Calu3 (cell line): Measurements from ENCODE around the gene CCDC85C. TPM values are rescaled to one million over a fixed set of nuclear protein-coding genes. Genes with fewer than 3 reads are reported as not detected.

Experiments
- BruUV-seq: library from RNA; stranded (reverse); fragments of 400-500 nt; replicated peaks from 2 replicates; lab custom pipeline; 2021; lab: Mats Ljungman, UMichigan
- CTCF ChIA-PET: fragments of 300-600 bp; sonication (Branson Sonifier 250); formaldehyde crosslinking; loops from one replicate; lab custom pipeline; 2022; ENCODE audit warnings: antibody characterized with exemption; lab: Charles Lee
- DNase-seq: peaks from one replicate; pipeline ENCODE4 v3.0.0; 2022
- H3K27ac Mint-ChIP-seq: one replicate; pipeline ENCODE4 v1.8.0; 2022; ENCODE audit warnings: mixed read lengths; ENCODE audit not compliant: unreplicated experiment
- H3K27me3 Mint-ChIP-seq: one replicate; pipeline ENCODE4 v1.8.0; 2022; ENCODE audit warnings: mixed read lengths; ENCODE audit not compliant: unreplicated experiment
- H3K36me3 Mint-ChIP-seq: one replicate; pipeline ENCODE4 v1.8.0; 2022; ENCODE audit warnings: mild to moderate bottlenecking, moderate library complexity, mixed read lengths; ENCODE audit not compliant: insufficient read depth, unreplicated experiment
- H3K4me1 Mint-ChIP-seq: one replicate; pipeline ENCODE4 v1.8.0; 2022; ENCODE audit warnings: mild to moderate bottlenecking, low read depth, mixed read lengths; ENCODE audit not compliant: unreplicated experiment
- H3K4me3 Mint-ChIP-seq: one replicate; pipeline ENCODE4 v1.8.0; 2022; ENCODE audit warnings: mild to moderate bottlenecking, low read depth, moderate library complexity, mixed read lengths; ENCODE audit not compliant: unreplicated experiment
- H3K9me3 Mint-ChIP-seq: one replicate; pipeline ENCODE4 v1.8.0; 2022; ENCODE audit warnings: low read depth, mixed read lengths; ENCODE audit not compliant: unreplicated experiment
- intact Hi-C: fragments of 100-400 bp; cut with micrococcal nuclease; formaldehyde crosslinking; loops from one replicate; pipeline ENCODE4 v1.10.0; 2022; ENCODE audit not compliant: unreplicated experiment
- total RNA-seq: library from RNA; stranded (reverse); gene quantifications from 2 replicates; pipeline ENCODE4 v1.2.3, GENCODE V29; 2022
- TF ChIP-seq, protein P1 (sequence below): fragments of 200-600 bp; IDR thresholded peaks from one replicate; pipeline ENCODE4 v1.8.0; 2022; ENCODE audit warnings: antibody characterized with exemption; ENCODE audit not compliant: unreplicated experiment

CCDC85C gene
- total RNA-seq, 1 experiment from 2014 or later, result 45.1 TPM

DNA sequence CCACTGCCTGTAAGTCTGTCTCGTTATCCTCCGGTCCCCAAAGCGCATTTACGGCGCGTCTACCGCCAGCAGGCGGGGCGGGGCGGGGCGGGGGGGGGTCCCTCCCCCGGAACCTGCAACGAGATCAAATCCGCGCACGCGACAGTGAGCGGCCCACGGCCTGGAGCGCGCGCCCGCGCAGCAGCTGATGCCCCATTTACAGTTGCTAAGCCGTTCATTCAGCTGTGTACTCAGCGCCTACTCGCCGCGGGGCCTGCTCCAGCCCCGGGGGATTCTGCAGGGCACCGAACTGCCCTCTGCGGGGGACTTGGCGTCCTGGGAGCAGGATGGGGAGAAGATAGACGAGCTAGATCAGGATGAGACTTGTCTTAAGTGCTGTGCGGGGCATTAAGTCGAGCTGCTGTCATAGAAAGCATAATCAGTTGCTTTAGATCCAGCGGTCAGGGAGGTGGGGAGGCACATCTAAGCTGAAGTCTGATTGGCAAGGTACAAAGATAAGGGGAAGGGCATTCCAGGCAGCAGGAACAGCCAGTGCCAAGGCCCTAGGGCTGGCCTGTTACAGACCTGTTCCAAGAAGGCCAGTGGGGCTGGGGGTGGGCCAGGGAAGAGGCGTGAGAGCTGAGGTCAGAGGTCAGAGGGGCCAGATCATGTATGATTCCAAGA lies 1.4 kb upstream of the CCDC85C start:
- peaks cover 22% of the 10 kb centered on the region for H3K4me1 Mint-ChIP-seq
- no TSS peak for BruUV-seq
- TF ChIP-seq, protein P1, sequence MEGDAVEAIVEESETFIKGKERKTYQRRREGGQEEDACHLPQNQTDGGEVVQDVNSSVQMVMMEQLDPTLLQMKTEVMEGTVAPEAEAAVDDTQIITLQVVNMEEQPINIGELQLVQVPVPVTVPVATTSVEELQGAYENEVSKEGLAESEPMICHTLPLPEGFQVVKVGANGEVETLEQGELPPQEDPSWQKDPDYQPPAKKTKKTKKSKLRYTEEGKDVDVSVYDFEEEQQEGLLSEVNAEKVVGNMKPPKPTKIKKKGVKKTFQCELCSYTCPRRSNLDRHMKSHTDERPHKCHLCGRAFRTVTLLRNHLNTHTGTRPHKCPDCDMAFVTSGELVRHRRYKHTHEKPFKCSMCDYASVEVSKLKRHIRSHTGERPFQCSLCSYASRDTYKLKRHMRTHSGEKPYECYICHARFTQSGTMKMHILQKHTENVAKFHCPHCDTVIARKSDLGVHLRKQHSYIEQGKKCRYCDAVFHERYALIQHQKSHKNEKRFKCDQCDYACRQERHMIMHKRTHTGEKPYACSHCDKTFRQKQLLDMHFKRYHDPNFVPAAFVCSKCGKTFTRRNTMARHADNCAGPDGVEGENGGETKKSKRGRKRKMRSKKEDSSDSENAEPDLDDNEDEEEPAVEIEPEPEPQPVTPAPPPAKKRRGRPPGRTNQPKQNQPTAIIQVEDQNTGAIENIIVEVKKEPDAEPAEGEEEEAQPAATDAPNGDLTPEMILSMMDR, result no peak
- no peaks in the 10 kb centered on the region for H3K27me3 Mint-ChIP-seq
- H3K36me3 Mint-ChIP-seq, result peaks cover 39% of the 10 kb centered on the region
- DNase-seq, result peak; percentile 39
- CTCF ChIA-PET, result interaction anchor here (0.6 to 1.4 kb wide), 6 partner anchors 21 to 78 kb away, joined by 3 to 5 read pairs (median 4); no protein-coding TSS in a partner anchor
- intact Hi-C loops, result loop anchor here (2.0 kb wide), 1 partner anchor 31 kb away; no protein-coding TSS in a partner anchor
- H3K9me3 Mint-ChIP-seq, result no peaks in the 10 kb centered on the region
- peak overlapping the region; percentile 14 for H3K27ac Mint-ChIP-seq
- H3K4me3 Mint-ChIP-seq, result peak overlapping the region; percentile 89

DNA sequence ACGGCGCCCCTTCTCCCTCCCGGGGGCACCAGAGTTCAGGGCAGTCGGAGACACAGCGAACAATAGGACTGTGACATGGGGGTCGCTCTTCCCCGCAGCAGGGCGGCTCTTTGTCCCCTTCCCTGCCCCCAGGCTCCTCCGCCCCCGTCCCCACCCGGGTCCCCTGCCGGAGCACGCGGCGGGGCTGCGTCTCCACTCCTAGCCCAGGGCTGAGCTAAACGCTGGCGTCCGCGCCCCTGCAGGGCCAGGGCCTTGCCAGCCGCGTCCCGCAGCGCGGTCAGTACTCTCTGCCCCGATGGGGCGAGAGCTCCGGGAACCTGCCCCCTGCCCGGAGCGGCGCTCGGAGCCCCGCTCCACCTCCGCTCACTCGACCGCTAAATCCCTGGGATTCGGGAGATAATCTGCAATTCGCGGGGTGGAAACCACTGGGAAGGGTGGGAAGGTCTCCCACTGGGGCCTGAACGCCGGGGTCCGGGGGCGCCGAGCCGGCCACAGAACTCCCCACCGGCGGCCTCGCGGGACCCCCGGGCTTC lies 825 bp upstream of the CCDC85C start:
- TF ChIP-seq, protein P1, result no peak
- H3K36me3 Mint-ChIP-seq, result peaks cover 39% of the 10 kb centered on the region
- H3K4me1 Mint-ChIP-seq, result peaks cover 22% of the 10 kb centered on the region
- H3K4me3 Mint-ChIP-seq, result peak overlapping the region; percentile 89
- no TSS peak for BruUV-seq
- CTCF ChIA-PET, result interaction anchor here (0.7 to 1.4 kb wide), 4 partner anchors 21 to 30 kb away, joined by 3 to 5 read pairs (median 3); no protein-coding TSS in a partner anchor
- intact Hi-C loops, result loop anchor here (2.0 to 5.0 kb wide), 2 partner anchors 30 to 43 kb away; no protein-coding TSS in a partner anchor
- H3K27ac Mint-ChIP-seq, result peak overlapping the region; percentile 14
- peak; percentile 39 for DNase-seq
- H3K27me3 Mint-ChIP-seq, result no peaks in the 10 kb centered on the region
- no peaks in the 10 kb centered on the region for H3K9me3 Mint-ChIP-seq

DNA sequence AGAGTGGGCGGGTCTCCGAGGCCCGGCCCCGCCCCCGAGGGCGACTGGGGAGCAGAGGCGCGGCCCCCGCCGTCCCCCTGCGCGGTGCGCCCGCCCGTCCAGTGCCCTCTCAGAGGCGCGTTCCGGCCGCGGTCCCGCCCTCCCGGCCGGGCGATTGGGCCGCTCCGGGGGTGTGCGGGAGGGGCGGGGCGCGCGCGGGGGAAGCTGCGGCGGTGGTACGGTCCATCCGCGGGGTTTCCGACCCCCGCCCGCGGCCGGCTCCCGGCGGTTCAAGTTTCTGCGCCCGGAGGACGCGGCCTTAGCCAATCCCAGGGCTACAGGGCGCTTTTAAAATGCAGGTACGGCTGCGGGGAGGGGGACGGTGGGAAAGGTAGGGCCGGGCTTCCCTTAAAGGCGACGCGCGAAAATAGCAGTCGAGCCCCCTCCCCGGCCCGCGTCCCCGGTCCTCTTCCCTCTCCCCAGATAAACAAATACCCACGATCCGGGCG lies 315 bp upstream of the CCDC85C start:
- H3K27ac Mint-ChIP-seq, result peak overlapping the region; percentile 14

More for the DNA sequence above, 315 bp upstream of the CCDC85C start:
- TF ChIP-seq, protein P1, result no peak
- no peaks in the 10 kb centered on the region for H3K9me3 Mint-ChIP-seq
- CTCF ChIA-PET, result interaction anchor here (1.1 to 1.4 kb wide), 2 partner anchors 30 to 41 kb away, joined by 3 to 5 read pairs; no protein-coding TSS in a partner anchor
- BruUV-seq, result no TSS peak
- peaks cover 39% of the 10 kb centered on the region for H3K36me3 Mint-ChIP-seq
- DNase-seq, result peak; percentile 98
- H3K4me1 Mint-ChIP-seq, result peaks cover 23% of the 10 kb centered on the region
- no peaks in the 10 kb centered on the region for H3K27me3 Mint-ChIP-seq
- peak overlapping the region; percentile 89 for H3K4me3 Mint-ChIP-seq
- intact Hi-C loops, result loop anchor here (2.0 to 5.0 kb wide), 2 partner anchors 30 to 42 kb away; no protein-coding TSS in a partner anchor
